Transverse colon (tissue), 4 donors: ENCODE results near the gene ZNF438. TPM values are rescaled to one million over a fixed set of nuclear protein-coding genes. Genes with fewer than 3 reads are reported as not detected.

Source experiments
- DNase-seq: peaks from one replicate; pipeline ENCODE4 v3.0.0-alpha.2; 2019
- H3K27ac ChIP-seq, 4 donors: fragments of 200-600 bp; sonication (generic); 2 replicates each; pipeline ENCODE4 v1.5.1; 2016 to 2018; ENCODE audit warnings: inconsistent platforms in 4 of 4
- H3K27me3 ChIP-seq: fragments of 200-600 bp; sonication (generic); 2 replicates; pipeline ENCODE4 v1.5.1; 2017; ENCODE audit warnings: inconsistent platforms
- H3K36me3 ChIP-seq, 4 donors: fragments of 200-600 bp; sonication (generic); 2 replicates each; pipeline ENCODE4 v1.5.1; 2017 to 2019; ENCODE audit warnings: inconsistent platforms in 4 of 4
- H3K4me1 ChIP-seq, 4 donors: fragments of 200-600 bp; sonication (generic); 2 replicates each; pipeline ENCODE4 v1.5.1; 2017 to 2020; ENCODE audit warnings: inconsistent platforms in 4 of 4
- H3K4me3 ChIP-seq, 4 donors: fragments of 200-600 bp; sonication (generic); 1 replicate in 1 of 4; 2 replicates in 3 of 4; pipeline versions ENCODE4 v1.5.1 to v1.6.1; 2017 to 2019; ENCODE audit warnings: inconsistent platforms in 4 of 4
- H3K9me3 ChIP-seq, 2 donors: fragments of 200-600 bp; sonication (generic); 2 replicates each; pipeline ENCODE4 v1.5.1; 2017 to 2019; ENCODE audit warnings: inconsistent platforms in 2 of 2
- CTCF ChIP-seq, 5 experiments: fragments of 200-600 bp in 3 of 5; fragments of 450-650 bp in 2 of 5; sonication (generic) in 3 of 5; IDR thresholded peaks; 1 replicate in 2 of 5; 2 replicates in 3 of 5; pipeline ENCODE4 v1.5.1; 2016 to 2017; ENCODE audit warnings: antibody characterized with exemption in 5 of 5, inconsistent platforms in 3 of 5, mild to moderate bottlenecking in 2 of 5, moderate library complexity in 1 of 5
- EP300 ChIP-seq: sonication (generic); formaldehyde crosslinking; IDR thresholded peaks from one replicate; pipeline ENCODE4 v1.6.1; 2017; ENCODE audit warnings: antibody characterized with exemption, low read depth
- POLR2A ChIP-seq: fragments of 450-650 bp; IDR thresholded peaks from one replicate; pipeline ENCODE4 v1.6.1; 2016; ENCODE audit warnings: antibody characterized with exemption, mild to moderate bottlenecking, moderate library complexity
- POLR2AphosphoS5 ChIP-seq, 3 donors: sonication (generic); formaldehyde crosslinking; IDR thresholded peaks; one replicate each; pipeline ENCODE4 v1.6.1; 2016; ENCODE audit warnings: antibody characterized with exemption in 3 of 3
- WGBS, 2 donors: methylation state at CpG; one replicate each; pipeline ENCODE4 v1.1.5; 2018; ENCODE audit warnings: low coverage in 1 of 2; 5-methylcytosine and 5-hydroxymethylcytosine counted together
- in situ Hi-C, 4 donors: fragments of 200-750 bp; cut with MboI; loops; one replicate each; pipeline versions ENCODE4 v1.15.0 to v1.15.1; 2017; ENCODE audit warnings: low sequenced_read_pairs in 3 of 4, low pct_ligation_motif_present in 1 of 4, low pct_unique_long_range_greater_than_20kb in 1 of 4
- intact Hi-C: fragments of 100-400 bp; cut with DNase I; formaldehyde crosslinking; loops from one replicate; pipeline ENCODE4 v1.15.1; 2023; ENCODE audit warnings: low total_unique reads
- total RNA-seq, 4 donors: library from RNA; depleted of rRNA; stranded (reverse); fragments of >200 nt; gene quantifications; one replicate each; pipeline ENCODE4 v1.1.0, GENCODE V29; 2016

Gene ZNF438
- total RNA-seq, 4 donors from 2014 or later, result 4.4 to 7.4 (median 6.4) TPM

GRCh38 chr10:30868611-30869010 lies 163.1 kb downstream of the ZNF438 start:
- H3K9me3 ChIP-seq, result no peaks in the 10 kb centered on the region
- DNase-seq, result no peak
- no peak overlapping the region for H3K4me3 ChIP-seq
- in situ Hi-C loops, result no loop called here
- no peaks in the 10 kb centered on the region for H3K4me1 ChIP-seq
- H3K27ac ChIP-seq, result no peak overlapping the region
- H3K27me3 ChIP-seq, result no peaks in the 10 kb centered on the region
- 85% methylated on average over 1 of the region's 1 CpG; no CpG with 5 or more reads in 1 of the 2 donors for WGBS, 2 donors
- TF ChIP-seq POLR2A (no peak), CTCF (IDR thresholded peaks at IDR 0.05) (no peak), EP300 (no peak), POLR2AphosphoS5 (IDR thresholded peaks at IDR 0.05) (no peak)
- no peaks in the 10 kb centered on the region for H3K36me3 ChIP-seq
- intact Hi-C loops, result no loop called here

- 92 to 94% methylated on average over 2 of the region's 2 CpGs for WGBS, 2 donors
Measured at GRCh38 chr10:30866896-30867295, 164.8 kb downstream of the ZNF438 start.

GRCh38 chr10:30865141-30865926 lies 166.3 kb downstream of the ZNF438 start:
- TF ChIP-seq CTCF (IDR thresholded peaks at IDR 0.05) (no peak), EP300 (no peak), POLR2A (no peak), POLR2AphosphoS5 (IDR thresholded peaks at IDR 0.05) (no peak)
- 76 to 79% methylated on average over 7 of the region's 7 CpGs for WGBS, 2 donors
- no peaks in the 10 kb centered on the region for H3K36me3 ChIP-seq
- H3K9me3 ChIP-seq, result no peaks in the 10 kb centered on the region
- intact Hi-C loops (no loop called here), in situ Hi-C loops (no loop called here)
- H3K27me3 ChIP-seq, result no peaks in the 10 kb centered on the region
- DNase-seq, result no peak
- H3K4me1 ChIP-seq, result peaks cover 0 to 4% (median 0%) of the 10 kb centered on the region in 4 donors
- peak overlapping the region in 1 of 4 donors; percentile 22 for H3K27ac ChIP-seq
- no peak overlapping the region for H3K4me3 ChIP-seq

More at GRCh38 chr10:30866896-30867295, 164.8 kb downstream of the ZNF438 start:
- Histone ChIP-seq H3K4me3 (no peak overlapping the region), H3K36me3 (no peaks in the 10 kb centered on the region), H3K27ac (no peak overlapping the region), H3K27me3 (no peaks in the 10 kb centered on the region), H3K4me1 (peaks cover 0 to 4% (median 0%) of the 10 kb centered on the region in 4 donors), H3K9me3 (no peaks in the 10 kb centered on the region)
- DNase-seq, result no peak
- intact Hi-C loops (no loop called here), in situ Hi-C loops (no loop called here)
- TF ChIP-seq POLR2AphosphoS5 (IDR thresholded peaks at IDR 0.05) (no peak), CTCF (IDR thresholded peaks at IDR 0.05) (no peak), POLR2A (no peak), EP300 (no peak)

- in situ Hi-C loops, result no loop called here
- intact Hi-C loops, result no loop called here
- 88 to 90% methylated on average over 5 to 9 of the region's 9 CpGs for WGBS, 2 donors
Measured at GRCh38 chr10:30863516-30864210, 168.0 kb downstream of the ZNF438 start.

More at GRCh38 chr10:30863516-30864210, 168.0 kb downstream of the ZNF438 start:
- Histone ChIP-seq H3K27ac (peak overlapping the region in 1 of 4 donors; percentile 70), H3K9me3 (no peaks in the 10 kb centered on the region), H3K4me3 (no peak overlapping the region), H3K4me1 (peaks cover 0 to 4% (median 0%) of the 10 kb centered on the region in 4 donors), H3K36me3 (no peaks in the 10 kb centered on the region), H3K27me3 (no peaks in the 10 kb centered on the region)
- no peak for TF ChIP-seq POLR2A
- TF ChIP-seq CTCF (IDR thresholded peaks at IDR 0.05), result no peak
- no peak for TF ChIP-seq POLR2AphosphoS5 (IDR thresholded peaks at IDR 0.05)
- TF ChIP-seq EP300, result no peak
- no peak for DNase-seq
